GM21717 (cell line): Measurements from ENCODE around the gene OPCML.

Experiments
- ATAC-seq: cut with Tn5 transposase; IDR thresholded peaks from one replicate; pipeline ENCODE4 v1.9.1; 2021; ENCODE audit warnings: mild to moderate bottlenecking, moderate library complexity; ENCODE audit not compliant: unreplicated experiment

Gene OPCML

GRCh38 chr11:133541021-133541719 lies 8.9 kb upstream of the OPCML start:
- no peak for ATAC-seq

- ATAC-seq: no peak
These were observed 3.9 kb upstream of the OPCML start for GRCh38 chr11:133536198-133536597.

GRCh38 chr11:133533205-133533604 lies 904 bp upstream of the OPCML start:
- ATAC-seq: no peak

GRCh38 chr11:133531458-133531857 lies 843 bp downstream of the OPCML start:
- no peak for ATAC-seq

GRCh38 chr11:133530501-133530835 lies 1.8 kb downstream of the OPCML start:
- ATAC-seq: no peak

GRCh38 chr11:133529807-133530500 lies 2.3 kb downstream of the OPCML start:
- no peak for ATAC-seq

- no peak for ATAC-seq
These were observed 5.5 kb downstream of the OPCML start for GRCh38 chr11:133526790-133527189.

- no peak for ATAC-seq
These were observed 6.3 kb downstream of the OPCML start for GRCh38 chr11:133525976-133526375.

GRCh38 chr11:133524488-133524887 lies 7.8 kb downstream of the OPCML start:
- no peak for ATAC-seq

- no peak for ATAC-seq
These were observed 10.0 kb downstream of the OPCML start for GRCh38 chr11:133522344-133522743.

- ATAC-seq: no peak
These were observed 10.8 kb downstream of the OPCML start for GRCh38 chr11:133521502-133521901.

- no peak for ATAC-seq
These were observed 11.6 kb downstream of the OPCML start for GRCh38 chr11:133520707-133521106.

GRCh38 chr11:133519560-133519959 lies 12.7 kb downstream of the OPCML start:
- ATAC-seq: no peak

GRCh38 chr11:133518702-133519264 lies 13.5 kb downstream of the OPCML start:
- ATAC-seq: no peak

- ATAC-seq: no peak
These were observed 15.5 kb downstream of the OPCML start for GRCh38 chr11:133516845-133517244.

GRCh38 chr11:133515107-133515506 lies 17.2 kb downstream of the OPCML start:
- no peak for ATAC-seq

GRCh38 chr11:133509924-133510697 lies 22.2 kb downstream of the OPCML start:
- ATAC-seq: no peak

GRCh38 chr11:133508468-133508867 lies 23.8 kb downstream of the OPCML start:
- no peak for ATAC-seq

- no peak for ATAC-seq
These were observed 25.1 kb downstream of the OPCML start for GRCh38 chr11:133507185-133507584.

- no peak for ATAC-seq
These were observed 25.7 kb downstream of the OPCML start for GRCh38 chr11:133506551-133507094.

GRCh38 chr11:133506023-133506422 lies 26.3 kb downstream of the OPCML start:
- ATAC-seq: peak; percentile 55
